ENCODE results near the gene BCAR3.

BCAR3 gene

DNA sequence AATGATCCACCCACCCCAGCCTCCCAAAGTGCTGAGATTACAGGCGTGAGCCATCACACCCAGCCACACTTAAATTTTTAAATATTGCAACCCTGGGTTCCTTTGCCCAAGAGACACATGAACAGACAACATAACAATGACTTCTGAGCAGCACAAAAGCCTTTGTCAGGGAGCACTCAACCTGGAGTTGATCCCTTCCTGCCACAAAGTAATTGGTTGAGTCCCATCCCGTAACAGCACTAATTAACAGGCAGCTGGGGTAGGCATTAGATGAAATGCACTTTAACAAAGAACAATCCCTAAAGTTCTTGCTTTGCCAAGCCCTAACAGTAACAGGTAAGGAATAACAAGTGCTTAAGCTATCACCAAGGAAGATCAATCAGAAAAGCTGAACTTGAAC is 5.9 kb upstream of the BCAR3 start (continued):
- TF ChIP-seq SCRT1 (tag by site-specific recombination; IDR thresholded peaks at IDR 0.05; ENCODE audit: borderline replicate concordance) (no peak), SP7 (tag by site-specific recombination; IDR thresholded peaks at IDR 0.05) (no peak), ZBTB8A (tag by site-specific recombination; IDR thresholded peaks at IDR 0.05) (no peak), ZSCAN23 (tag by site-specific recombination; IDR thresholded peaks at IDR 0.05) (no peak)
- TF ChIP-seq, protein P1, sequence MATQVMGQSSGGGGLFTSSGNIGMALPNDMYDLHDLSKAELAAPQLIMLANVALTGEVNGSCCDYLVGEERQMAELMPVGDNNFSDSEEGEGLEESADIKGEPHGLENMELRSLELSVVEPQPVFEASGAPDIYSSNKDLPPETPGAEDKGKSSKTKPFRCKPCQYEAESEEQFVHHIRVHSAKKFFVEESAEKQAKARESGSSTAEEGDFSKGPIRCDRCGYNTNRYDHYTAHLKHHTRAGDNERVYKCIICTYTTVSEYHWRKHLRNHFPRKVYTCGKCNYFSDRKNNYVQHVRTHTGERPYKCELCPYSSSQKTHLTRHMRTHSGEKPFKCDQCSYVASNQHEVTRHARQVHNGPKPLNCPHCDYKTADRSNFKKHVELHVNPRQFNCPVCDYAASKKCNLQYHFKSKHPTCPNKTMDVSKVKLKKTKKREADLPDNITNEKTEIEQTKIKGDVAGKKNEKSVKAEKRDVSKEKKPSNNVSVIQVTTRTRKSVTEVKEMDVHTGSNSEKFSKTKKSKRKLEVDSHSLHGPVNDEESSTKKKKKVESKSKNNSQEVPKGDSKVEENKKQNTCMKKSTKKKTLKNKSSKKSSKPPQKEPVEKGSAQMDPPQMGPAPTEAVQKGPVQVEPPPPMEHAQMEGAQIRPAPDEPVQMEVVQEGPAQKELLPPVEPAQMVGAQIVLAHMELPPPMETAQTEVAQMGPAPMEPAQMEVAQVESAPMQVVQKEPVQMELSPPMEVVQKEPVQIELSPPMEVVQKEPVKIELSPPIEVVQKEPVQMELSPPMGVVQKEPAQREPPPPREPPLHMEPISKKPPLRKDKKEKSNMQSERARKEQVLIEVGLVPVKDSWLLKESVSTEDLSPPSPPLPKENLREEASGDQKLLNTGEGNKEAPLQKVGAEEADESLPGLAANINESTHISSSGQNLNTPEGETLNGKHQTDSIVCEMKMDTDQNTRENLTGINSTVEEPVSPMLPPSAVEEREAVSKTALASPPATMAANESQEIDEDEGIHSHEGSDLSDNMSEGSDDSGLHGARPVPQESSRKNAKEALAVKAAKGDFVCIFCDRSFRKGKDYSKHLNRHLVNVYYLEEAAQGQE (tag by site-specific recombination; IDR thresholded peaks at IDR 0.05), result no peak
- TF ChIP-seq, protein P2, sequence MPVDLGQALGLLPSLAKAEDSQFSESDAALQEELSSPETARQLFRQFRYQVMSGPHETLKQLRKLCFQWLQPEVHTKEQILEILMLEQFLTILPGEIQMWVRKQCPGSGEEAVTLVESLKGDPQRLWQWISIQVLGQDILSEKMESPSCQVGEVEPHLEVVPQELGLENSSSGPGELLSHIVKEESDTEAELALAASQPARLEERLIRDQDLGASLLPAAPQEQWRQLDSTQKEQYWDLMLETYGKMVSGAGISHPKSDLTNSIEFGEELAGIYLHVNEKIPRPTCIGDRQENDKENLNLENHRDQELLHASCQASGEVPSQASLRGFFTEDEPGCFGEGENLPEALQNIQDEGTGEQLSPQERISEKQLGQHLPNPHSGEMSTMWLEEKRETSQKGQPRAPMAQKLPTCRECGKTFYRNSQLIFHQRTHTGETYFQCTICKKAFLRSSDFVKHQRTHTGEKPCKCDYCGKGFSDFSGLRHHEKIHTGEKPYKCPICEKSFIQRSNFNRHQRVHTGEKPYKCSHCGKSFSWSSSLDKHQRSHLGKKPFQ (tag by site-specific recombination; IDR thresholded peaks at IDR 0.05), result no peak

DNA sequence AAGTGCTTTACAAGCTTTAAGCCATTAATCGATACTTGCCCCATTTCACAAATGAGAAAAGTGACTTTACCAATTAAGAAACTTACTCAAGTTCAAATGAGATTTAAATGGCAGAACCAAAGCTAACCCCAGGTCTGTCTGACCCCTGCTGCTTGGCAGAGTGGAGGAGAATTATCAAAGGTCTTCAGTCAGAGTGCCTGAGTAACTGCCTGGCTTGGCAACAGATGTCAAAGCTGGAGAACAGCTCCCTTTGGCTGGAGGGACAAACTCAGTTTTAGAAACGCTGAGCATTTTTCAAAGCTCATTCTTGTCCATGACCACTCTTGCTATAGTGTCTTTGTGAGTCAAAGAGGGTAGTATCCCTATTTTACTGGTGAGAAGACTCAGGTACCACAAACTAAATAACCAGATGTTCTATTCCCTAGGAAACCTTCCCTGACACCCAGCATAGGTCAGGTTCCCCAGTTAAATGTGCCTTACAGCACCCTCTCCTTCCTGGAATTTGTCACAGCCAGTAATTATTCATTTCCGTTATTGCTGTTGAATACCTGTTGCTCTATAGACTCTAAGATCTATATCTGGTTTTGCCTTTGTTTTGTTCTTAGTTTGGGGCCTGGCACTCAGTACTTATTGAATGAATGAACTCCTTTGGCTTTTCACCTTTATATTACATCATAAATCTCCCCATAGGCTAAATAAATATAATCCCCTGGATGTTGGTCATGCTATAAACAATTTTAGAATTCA is 5.0 kb upstream of the BCAR3 start:
- TF ChIP-seq ZNF239 (tag by site-specific recombination; IDR thresholded peaks at IDR 0.05) (no peak), SCRT2 (tag by site-specific recombination; IDR thresholded peaks at IDR 0.05) (peak; percentile 83)
- CTCF ChIA-PET, result interaction anchor here (0.7 to 1.7 kb wide), 3 partner anchors 10 to 56 kb away, joined by 3 to 4 read pairs (median 4); no protein-coding TSS in a partner anchor
- H3K4me3 ChIP-seq (ENCODE audit: low read depth, low read length), result no peak overlapping the region
- H3K9me3 ChIP-seq (ENCODE audit: control insufficient read depth, insufficient read depth, low read depth, low read length), result no peaks in the 10 kb centered on the region
- H3K36me3 ChIP-seq (ENCODE audit: control insufficient read depth in 2 of 2, insufficient read depth in 1 of 2, low read length in 2 of 2), result no peaks in the 10 kb centered on the region
- 0 out of 2 replicates have a peak, but pooled peaks cover 4% of the 10 kb centered on the region for H3K4me1 ChIP-seq (ENCODE audit: control insufficient read depth, insufficient read depth, low read length)
- H3K27ac ChIP-seq (ENCODE audit: extremely low read depth, low read depth, low read length), result no peak overlapping the region
- POLR2A ChIA-PET, result no interaction called here

DNA sequence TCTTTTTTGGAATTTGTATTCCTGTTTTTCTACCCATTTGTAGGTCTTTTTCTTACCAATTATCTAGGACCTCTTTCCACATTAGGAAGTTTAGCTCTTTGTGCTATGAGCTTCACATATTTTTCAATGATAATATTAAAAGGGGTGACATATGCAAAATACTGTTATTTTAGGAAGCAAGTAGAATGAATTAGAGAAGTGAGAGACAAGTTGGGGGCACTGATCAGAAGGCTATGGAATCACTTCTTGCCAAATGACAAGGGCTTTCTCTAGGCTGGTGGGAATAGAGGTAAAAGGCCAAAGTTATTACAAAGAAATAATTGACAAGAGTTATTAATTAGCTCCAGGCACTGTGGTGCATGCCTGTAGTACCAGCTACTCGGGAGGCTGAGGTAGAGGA is 4.3 kb upstream of the BCAR3 start:
- TF ChIP-seq ZNF654 (tag by site-specific recombination; IDR thresholded peaks at IDR 0.05; ENCODE audit: low read depth) (no peak), ZNF549 (tag by site-specific recombination; IDR thresholded peaks at IDR 0.05) (no peak), ZNF629 (tag by site-specific recombination; IDR thresholded peaks at IDR 0.05) (no peak), MYNN (tag by site-specific recombination; IDR thresholded peaks at IDR 0.05; ENCODE audit: borderline replicate concordance) (no peak), ZNF354C (tag by site-specific recombination; IDR thresholded peaks at IDR 0.05; ENCODE audit: borderline replicate concordance, low read depth) (no peak)
- TF ChIP-seq, protein P3, sequence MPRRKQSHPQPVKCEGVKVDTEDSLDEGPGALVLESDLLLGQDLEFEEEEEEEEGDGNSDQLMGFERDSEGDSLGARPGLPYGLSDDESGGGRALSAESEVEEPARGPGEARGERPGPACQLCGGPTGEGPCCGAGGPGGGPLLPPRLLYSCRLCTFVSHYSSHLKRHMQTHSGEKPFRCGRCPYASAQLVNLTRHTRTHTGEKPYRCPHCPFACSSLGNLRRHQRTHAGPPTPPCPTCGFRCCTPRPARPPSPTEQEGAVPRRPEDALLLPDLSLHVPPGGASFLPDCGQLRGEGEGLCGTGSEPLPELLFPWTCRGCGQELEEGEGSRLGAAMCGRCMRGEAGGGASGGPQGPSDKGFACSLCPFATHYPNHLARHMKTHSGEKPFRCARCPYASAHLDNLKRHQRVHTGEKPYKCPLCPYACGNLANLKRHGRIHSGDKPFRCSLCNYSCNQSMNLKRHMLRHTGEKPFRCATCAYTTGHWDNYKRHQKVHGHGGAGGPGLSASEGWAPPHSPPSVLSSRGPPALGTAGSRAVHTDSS (tag by site-specific recombination; IDR thresholded peaks at IDR 0.05), result no peak
- Histone ChIP-seq H3K4me1 (ENCODE audit: control insufficient read depth, insufficient read depth, low read length) (0 out of 2 replicates have a peak, but pooled peaks cover under 1% of the 10 kb centered on the region), H3K9me3 (ENCODE audit: control insufficient read depth, insufficient read depth, low read depth, low read length) (no peaks in the 10 kb centered on the region)

More for the DNA sequence above, 4.3 kb upstream of the BCAR3 start:
- ChIA-PET CTCF (interaction anchor here (0.7 to 1.7 kb wide), 4 partner anchors 11 to 376 kb away, joined by 3 to 4 read pairs (median 4); no protein-coding TSS in a partner anchor), POLR2A (no interaction called here)
- Histone ChIP-seq H3K36me3 (ENCODE audit: control insufficient read depth in 2 of 2, insufficient read depth in 1 of 2, low read length in 2 of 2) (no peaks in the 10 kb centered on the region), H3K27ac (ENCODE audit: extremely low read depth, low read depth, low read length) (no peak overlapping the region), H3K4me3 (ENCODE audit: low read depth, low read length) (no peak overlapping the region)
